A549 (cell line): ENCODE data around the gene FZD4. TPM values are rescaled to one million over a fixed set of nuclear protein-coding genes. Genes with fewer than 3 reads are reported as not detected.
A peak's percentile ranks its signal among the peaks of the same experiment; 100 is the strongest.
"Not testable (repeated sequence)": the region's sequence is repeated elsewhere in the genome, so short reads cannot be mapped to it uniquely, and the experiment has no call there.

ENCODE experiments used
- ATAC-seq, 2 experiments: fragments of 200-7000 bp in 1 of 2; fragments of >200 bp in 1 of 2; cut with Nextera tagmentation in 1 of 2; cut with Tn5 transposase in 1 of 2; 3 replicates each; pipeline versions ENCODE4 v1.8.0 to v1.9.1; 2018 to 2020; ENCODE audit warnings: mild to moderate bottlenecking in 1 of 2, moderate library complexity in 1 of 2
- CTCF ChIA-PET: fragments of 300-600 bp; sonication (Branson Sonifier 250); formaldehyde crosslinking; extraction: SDS; loops from one replicate; lab custom pipeline; 2021; ENCODE audit warnings: antibody characterized with exemption, inconsistent platforms; lab: Yijun Ruan, JAX
- POLR2A ChIA-PET: fragments of 350-600 bp; formaldehyde crosslinking; extraction: SDS; loops from one replicate; lab custom pipeline; 2021; ENCODE audit warnings: antibody characterized with exemption, inconsistent platforms; lab: Yijun Ruan, JAX
- DNase-seq, 2 experiments: peaks; one replicate each; pipeline versions ENCODE4 v3.0.0 to v3.0.0-alpha.2; 2011 to 2016; ENCODE audit warnings: low read depth in 1 of 2, low spot score in 1 of 2
- FAIRE-seq: peaks from 2 replicates; lab custom pipeline; 2011; peaks lifted over from hg19 to GRCh38; lab: Jason Lieb, UNC
- H3K27ac ChIP-seq, 2 experiments: fragments of >200 bp; sonication (Bioruptor Twin); formaldehyde crosslinking; 3 replicates each; pipeline ENCODE4 v1.5.1; 2016 to 2017
- H3K4me1 ChIP-seq: fragments of >200 bp; sonication (Bioruptor Twin); formaldehyde crosslinking; 3 replicates; pipeline ENCODE4 v1.6.1; 2016
- H3K4me2 ChIP-seq: fragments of >200 bp; sonication (Bioruptor Twin); formaldehyde crosslinking; 3 replicates; pipeline ENCODE4 v1.6.1; 2016
- H3K4me3 ChIP-seq: fragments of >200 bp; sonication (Bioruptor Twin); formaldehyde crosslinking; 3 replicates; pipeline ENCODE4 v1.5.1; 2016
- H3K9me3 ChIP-seq: fragments of >200 bp; sonication (Bioruptor Twin); formaldehyde crosslinking; 3 replicates; pipeline ENCODE4 v1.6.1; 2016
- BHLHE40 ChIP-seq: IDR thresholded peaks from 2 replicates; pipeline ENCODE4 v1.6.1; 2012; ENCODE audit warnings: low read depth, low read length, inconsistent platforms
- CBX8 ChIP-seq: fragments of 200-600 bp; sonication (generic); IDR thresholded peaks from 2 replicates; pipeline ENCODE4 v1.6.1; 2016
- CEBPB ChIP-seq, 2 experiments: fragments of >200 bp in 1 of 2; sonication (Bioruptor Twin) in 1 of 2; formaldehyde crosslinking in 1 of 2; IDR thresholded peaks; 2 replicates each; pipeline ENCODE4 v1.6.1; 2012 to 2016
- CHD2 ChIP-seq: fragments of 150-350 bp; IDR thresholded peaks from 2 replicates; pipeline ENCODE4 v1.6.1; 2014; ENCODE audit warnings: low read length; ENCODE audit not compliant: partially characterized antibody
- EHF ChIP-seq: fragments of 250-450 bp; sonication (Bioruptor Pico); IDR thresholded peaks from 2 replicates; pipeline ENCODE4 v1.5.0; 2020; ENCODE audit warnings: mild to moderate bottlenecking
- EHMT2 ChIP-seq: fragments of 200-600 bp; sonication (generic); IDR thresholded peaks from 2 replicates; pipeline ENCODE4 v1.6.1; 2016; ENCODE audit warnings: antibody characterized with exemption, low read depth, mild to moderate bottlenecking, moderate library complexity
- EP300 ChIP-seq, 2 experiments: fragments of >200 bp; sonication (Bioruptor Twin); formaldehyde crosslinking; IDR thresholded peaks; 2 replicates in 1 of 2; 3 replicates in 1 of 2; pipeline ENCODE4 v1.6.1; 2016 to 2017
- ESRRA ChIP-seq: fragments of 150-350 bp; IDR thresholded peaks from 2 replicates; pipeline ENCODE4 v1.6.1; 2014; ENCODE audit warnings: mild to moderate bottlenecking, low read length, borderline replicate concordance
- FOSL2 ChIP-seq, 2 experiments: fragments of 450-650 bp in 1 of 2; fragments of >200 bp in 1 of 2; sonication (Bioruptor Twin) in 1 of 2; formaldehyde crosslinking; IDR thresholded peaks; 2 replicates each; pipeline versions ENCODE4 v1.5.0 to v1.6.1; 2016 to 2020; ENCODE audit warnings: mild to moderate bottlenecking in 1 of 2, moderate library complexity in 1 of 2
- HDAC2 ChIP-seq: fragments of 200-600 bp; sonication (generic); IDR thresholded peaks from 2 replicates; pipeline ENCODE4 v1.6.1; 2016
- HOXB13 ChIP-seq: fragments of 250-450 bp; sonication (Bioruptor Pico); IDR thresholded peaks from 2 replicates; pipeline ENCODE4 v1.5.0; 2020; ENCODE audit warnings: low read depth, mild to moderate bottlenecking, moderate library complexity
- HOXB5 ChIP-seq: fragments of 250-450 bp; sonication (Bioruptor Pico); IDR thresholded peaks from 2 replicates; pipeline ENCODE4 v1.5.0; 2020; ENCODE audit warnings: mild to moderate bottlenecking, moderate library complexity
- JUNB ChIP-seq: fragments of >200 bp; sonication (Bioruptor Twin); formaldehyde crosslinking; IDR thresholded peaks from 2 replicates; pipeline ENCODE4 v1.6.1; 2016
- MAX ChIP-seq: IDR thresholded peaks from 2 replicates; pipeline ENCODE4 v1.6.1; 2012
- PHF8 ChIP-seq: fragments of 200-600 bp; sonication (generic); IDR thresholded peaks from 2 replicates; pipeline ENCODE4 v1.6.1; 2016; ENCODE audit warnings: low read depth, mild to moderate bottlenecking, antibody characterized with exemption, moderate library complexity, borderline replicate concordance
- POLR2AphosphoS2 ChIP-seq: conservative IDR thresholded peaks from 2 replicates; pipeline ENCODE4 v1.6.1; 2012; ENCODE audit warnings: low read length, improper control_type of control experiment, inconsistent platforms
- RFX5 ChIP-seq: fragments of 450-650 bp; IDR thresholded peaks from 2 replicates; pipeline ENCODE4 v1.7.1; 2014; ENCODE audit warnings: antibody characterized with exemption, mild to moderate bottlenecking, moderate library complexity
- RNF2 ChIP-seq: fragments of 200-600 bp; sonication (generic); IDR thresholded peaks from 2 replicates; pipeline ENCODE4 v1.6.1; 2016; ENCODE audit warnings: low read depth, mild to moderate bottlenecking, antibody characterized with exemption, moderate library complexity, borderline replicate concordance
- SMC3 ChIP-seq: fragments of >200 bp; sonication (Bioruptor Twin); formaldehyde crosslinking; IDR thresholded peaks from 3 replicates; pipeline ENCODE4 v1.6.1; 2018; ENCODE audit warnings: inconsistent platforms
- SREBF2 ChIP-seq: fragments of 450-650 bp; IDR thresholded peaks from 2 replicates; pipeline ENCODE4 v1.6.1; 2014; ENCODE audit warnings: mild to moderate bottlenecking, moderate library complexity
- TP53 ChIP-seq: fragments of 250-450 bp; sonication (Bioruptor Pico); IDR thresholded peaks from 2 replicates; pipeline ENCODE4 v1.5.0; 2021; ENCODE audit warnings: mild to moderate bottlenecking, moderate library complexity
- ZFP36 ChIP-seq: fragments of 450-650 bp; IDR thresholded peaks from 2 replicates; pipeline ENCODE4 v1.6.1; 2014; ENCODE audit warnings: borderline replicate concordance; ENCODE audit not compliant: partially characterized antibody
- WGBS: methylation state at CpG from one replicate; pipeline ENCODE4 v1.1.6; 2017; ENCODE audit errors: missing lambda C conversion rate; 5-methylcytosine and 5-hydroxymethylcytosine counted together
- polyA plus RNA-seq, 4 experiments: library from polyadenylated mRNA; depleted of rRNA in 3 of 4; stranded (reverse); fragments of >200 nt; fragmentation: RNase III in 1 of 4; extraction: RNeasy Plus Mini Kit Qiagen cat#74134 plus additional on column Dnase treatment in 1 of 4; gene quantifications; 2 replicates in 3 of 4; 3 replicates in 1 of 4; pipeline ENCODE4 v1.2.3, GENCODE V29; 2011 to 2017

Gene FZD4
- polyA plus RNA-seq, 2 of the 4 experiments (the other 2 are of a cell fraction): 0.67 to 0.90 TPM

- H3K9me3 ChIP-seq: 0 out of 3 replicates have a peak, but pooled peaks cover 3% of the 10 kb centered on the region
- CTCF ChIA-PET: interaction anchor here (0.8 to 13.4 kb wide), 10 partner anchors 9 to 557 kb away, joined by 3 to 208 read pairs (median 5); no protein-coding TSS in a partner anchor
- no peak overlapping the region for H3K4me2 ChIP-seq
- POLR2A ChIA-PET: no interaction called here
- H3K4me3 ChIP-seq: no peak overlapping the region
- no peak for FAIRE-seq
- TF ChIP-seq TP53 (no peak), MAX (no peak), EP300 (IDR thresholded peaks at IDR 0.05) (no peak), SREBF2 (no peak), CHD2 (no peak), BHLHE40 (no peak), HOXB5 (CRISPR knock-in tag) (no peak), CBX8 (no peak), EHF (CRISPR knock-in tag) (no peak), HDAC2 (no peak), SMC3 (no peak), ZFP36 (no peak)
- no peak for DNase-seq
- peaks cover 22% of the 10 kb centered on the region for H3K4me1 ChIP-seq
- ATAC-seq: no peak
- H3K27ac ChIP-seq: peak overlapping the region in 1 of 2 experiments; percentile 75; a peak in 4 of 6 replicates
- 92% methylated on average over 2 of the region's 2 CpGs for WGBS
Measured at GRCh38 chr11:86917589-86917988, 37.6 kb downstream of the FZD4 start.

- 5% methylated on average over 1 of the region's 1 CpG for WGBS
- Histone ChIP-seq H3K9me3 (peaks cover 11% of the 10 kb centered on the region; the same call in 1 of the 3 replicates), H3K4me3 (no peak overlapping the region), H3K4me1 (peaks cover 22% of the 10 kb centered on the region), H3K4me2 (peak overlapping the region; percentile 73), H3K27ac (peak overlapping the region; percentile 64 to 75)
- ChIA-PET CTCF (interaction anchor here (0.7 to 13.4 kb wide), 3 partner anchors 48 to 556 kb away, joined by 3 to 208 read pairs (median 9); no protein-coding TSS in a partner anchor), POLR2A (no interaction called here)
- peak; percentile 40 to 75; a peak in 4 of 6 replicates for ATAC-seq
- no peak for TF ChIP-seq PHF8
- TF ChIP-seq HOXB13 (CRISPR knock-in tag): no peak
- peak; percentile 42; the same call in 1 of the 2 replicates for TF ChIP-seq JUNB
- TF ChIP-seq EHMT2: no peak
- no peak for TF ChIP-seq FOSL2 (IDR thresholded peaks at IDR 0.05)
- TF ChIP-seq FOSL2 (CRISPR knock-in tag; IDR thresholded peaks at IDR 0.05): peak; percentile 35; the same call in 1 of the 2 replicates
- TF ChIP-seq, all 56 proteins: peak for 2
- DNase-seq: peak; percentile 60 to 65
- peak; percentile 43 for FAIRE-seq
Measured at GRCh38 chr11:86916330-86916729, 38.9 kb downstream of the FZD4 start.

DNA sequence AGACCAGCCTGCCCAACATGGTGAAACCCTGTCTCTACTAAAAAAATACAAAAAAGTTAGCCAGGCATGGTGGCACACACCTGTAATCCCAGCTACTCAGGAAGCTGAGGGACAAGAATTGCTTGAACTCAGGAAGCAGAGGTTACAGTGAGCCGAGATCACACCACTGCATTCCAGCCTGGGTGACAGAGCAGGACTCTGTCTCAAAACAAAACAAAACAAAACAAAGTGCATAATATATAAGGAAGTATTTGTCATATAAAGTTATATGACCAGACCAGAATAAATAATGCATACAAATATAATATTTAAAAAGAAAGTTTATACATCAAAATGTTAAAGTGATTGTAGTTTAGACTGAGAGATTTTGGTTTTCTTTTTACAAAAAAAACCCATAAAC, 39.3 kb downstream of the FZD4 start:
- 0 out of 6 replicates have a peak, but pooled peaks of 1 of the 2 experiments have one; percentile 18 for ATAC-seq
- FAIRE-seq, DNase-seq, H3K4me3 ChIP-seq, POLR2A ChIA-PET: not testable (repeated sequence)
- WGBS: 12% methylated on average over 1 of the region's 1 CpG
- H3K4me2 ChIP-seq: peak overlapping the region; percentile 73
- H3K27ac ChIP-seq: peak overlapping the region; percentile 64 to 75
- H3K9me3 ChIP-seq: peaks cover 11% of the 10 kb centered on the region; the same call in 1 of the 3 replicates
- CTCF ChIA-PET: interaction anchor here (13.4 kb wide), 1 partner anchor 47 kb away, joined by 208 read pairs; no protein-coding TSS in a partner anchor
- peaks cover 24% of the 10 kb centered on the region for H3K4me1 ChIP-seq

- 87% methylated on average over 6 of the region's 6 CpGs for WGBS
- POLR2A ChIA-PET: no interaction called here
- TF ChIP-seq MAX: no peak
- no peak for TF ChIP-seq ESRRA
- TF ChIP-seq CEBPB (IDR thresholded peaks at IDR 0.05): no peak
- TF ChIP-seq CHD2: no peak
- TF ChIP-seq POLR2AphosphoS2: no peak
- TF ChIP-seq BHLHE40: no peak
- TF ChIP-seq EHF (CRISPR knock-in tag): no peak
- no peak for TF ChIP-seq HOXB5 (CRISPR knock-in tag)
- TF ChIP-seq RNF2: no peak
- TF ChIP-seq SMC3: no peak
- TF ChIP-seq RFX5: no peak
- no peak for TF ChIP-seq TP53
- TF ChIP-seq, all 56 proteins: peak for 0
- no peak for FAIRE-seq
- no peak overlapping the region for H3K4me3 ChIP-seq
- DNase-seq: no peak
- H3K4me2 ChIP-seq: no peak overlapping the region
- CTCF ChIA-PET: interaction anchor here (13.4 kb wide), 1 partner anchor 46 kb away, joined by 208 read pairs; no protein-coding TSS in a partner anchor
- peaks cover 11% of the 10 kb centered on the region; the same call in 1 of the 3 replicates for H3K9me3 ChIP-seq
- peak overlapping the region in 1 of 2 experiments; percentile 53; a peak in 1 of 6 replicates for H3K27ac ChIP-seq
- peaks cover 32% of the 10 kb centered on the region for H3K4me1 ChIP-seq
- ATAC-seq: no peak
Measured at GRCh38 chr11:86914865-86915519, 40.2 kb downstream of the FZD4 start.
